GM23338 (cell line): ENCODE data around the gene DYRK3.

ENCODE experiments used
- CREB1 ChIP-seq: fragments of 250-450 bp; sonication (Bioruptor Pico); IDR thresholded peaks from 2 replicates; pipeline ENCODE4 v1.5.0; 2020; ENCODE audit warnings: low read depth, mild to moderate bottlenecking, moderate library complexity
- EZH2 ChIP-seq: fragments of 200-600 bp; sonication (generic); IDR thresholded peaks from one replicate; pipeline ENCODE4 v1.8.0; 2017; ENCODE audit warnings: antibody characterized with exemption, mild to moderate bottlenecking, low read depth; ENCODE audit not compliant: unreplicated experiment
- EZH2phosphoT487 ChIP-seq: fragments of 200-600 bp; sonication (generic); IDR thresholded peaks from one replicate; pipeline ENCODE4 v1.8.1; 2018; ENCODE audit warnings: antibody characterized with exemption; ENCODE audit not compliant: unreplicated experiment
- JUNB ChIP-seq: IDR thresholded peaks from one replicate; pipeline ENCODE4 v1.6.1; 2016; ENCODE audit warnings: antibody characterized with exemption; ENCODE audit not compliant: unreplicated experiment
- POLR2AphosphoS5 ChIP-seq: IDR thresholded peaks from 2 replicates; pipeline ENCODE4 v1.6.1; 2016; ENCODE audit warnings: antibody characterized with exemption, low read depth
- STAT1 ChIP-seq: IDR thresholded peaks from one replicate; pipeline ENCODE4 v1.6.1; 2016; ENCODE audit warnings: antibody characterized with exemption; ENCODE audit not compliant: unreplicated experiment
- ZNF114 ChIP-seq: fragments of 250-450 bp; sonication (Bioruptor Pico); IDR thresholded peaks from 2 replicates; pipeline ENCODE4 v1.5.0; 2020; ENCODE audit warnings: mild to moderate bottlenecking, moderate library complexity
- ZNF331 ChIP-seq: fragments of 250-450 bp; sonication (Bioruptor Pico); IDR thresholded peaks from 2 replicates; pipeline ENCODE4 v1.5.0; 2020; ENCODE audit warnings: low read depth, mild to moderate bottlenecking, moderate library complexity
- TF ChIP-seq, protein P1 (sequence below): fragments of 250-450 bp; sonication (Bioruptor Pico); IDR thresholded peaks from 2 replicates; pipeline ENCODE4 v1.5.0; 2020; ENCODE audit warnings: mild to moderate bottlenecking, moderate library complexity
- TF ChIP-seq, protein P2 (sequence below), 2 experiments: fragments of 200-600 bp in 1 of 2; sonication (generic) in 1 of 2; conservative IDR thresholded peaks; 2 replicates each; pipeline versions ENCODE4 v1.5.1 to v1.6.1; 2016 to 2017; ENCODE audit warnings: antibody characterized with exemption in 2 of 2, low read depth in 2 of 2, mild to moderate bottlenecking in 2 of 2, moderate library complexity in 1 of 2
- TF ChIP-seq, protein P3 (sequence below): IDR thresholded peaks from one replicate; pipeline ENCODE4 v1.6.1; 2018; ENCODE audit warnings: antibody characterized with exemption; ENCODE audit not compliant: unreplicated experiment
- TF ChIP-seq, protein P4 (sequence below): IDR thresholded peaks from 2 replicates; pipeline ENCODE4 v1.6.1; 2016; ENCODE audit warnings: antibody characterized with exemption

DNA sequence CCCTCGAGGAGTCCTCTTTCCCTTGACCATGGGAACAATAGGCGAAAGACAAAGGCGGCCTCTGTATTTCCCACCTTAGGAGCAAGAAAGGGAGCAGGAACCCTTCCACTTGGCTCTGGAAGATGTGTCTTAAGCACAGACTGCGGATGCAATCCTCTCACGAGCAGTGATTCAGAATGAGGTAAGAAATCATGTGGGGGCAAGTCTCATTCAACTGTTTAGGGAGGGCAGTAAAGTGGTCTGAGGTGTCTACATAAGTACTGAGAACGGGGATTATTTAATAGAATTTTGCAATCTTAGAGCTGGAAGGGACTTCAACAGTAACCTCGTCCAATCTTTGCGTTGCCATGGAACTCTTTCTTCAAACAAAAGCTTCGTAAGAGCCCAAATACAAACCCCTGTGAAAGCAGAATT, 1.6 kb upstream of the DYRK3 start:
- TF ChIP-seq POLR2AphosphoS5 (no peak), EZH2phosphoT487 (no peak), ZNF114 (CRISPR knock-in tag) (no peak), EZH2 (no peak), STAT1 (no peak), ZNF331 (CRISPR knock-in tag) (no peak), CREB1 (CRISPR knock-in tag) (no peak), JUNB (no peak)
- TF ChIP-seq, protein P1, sequence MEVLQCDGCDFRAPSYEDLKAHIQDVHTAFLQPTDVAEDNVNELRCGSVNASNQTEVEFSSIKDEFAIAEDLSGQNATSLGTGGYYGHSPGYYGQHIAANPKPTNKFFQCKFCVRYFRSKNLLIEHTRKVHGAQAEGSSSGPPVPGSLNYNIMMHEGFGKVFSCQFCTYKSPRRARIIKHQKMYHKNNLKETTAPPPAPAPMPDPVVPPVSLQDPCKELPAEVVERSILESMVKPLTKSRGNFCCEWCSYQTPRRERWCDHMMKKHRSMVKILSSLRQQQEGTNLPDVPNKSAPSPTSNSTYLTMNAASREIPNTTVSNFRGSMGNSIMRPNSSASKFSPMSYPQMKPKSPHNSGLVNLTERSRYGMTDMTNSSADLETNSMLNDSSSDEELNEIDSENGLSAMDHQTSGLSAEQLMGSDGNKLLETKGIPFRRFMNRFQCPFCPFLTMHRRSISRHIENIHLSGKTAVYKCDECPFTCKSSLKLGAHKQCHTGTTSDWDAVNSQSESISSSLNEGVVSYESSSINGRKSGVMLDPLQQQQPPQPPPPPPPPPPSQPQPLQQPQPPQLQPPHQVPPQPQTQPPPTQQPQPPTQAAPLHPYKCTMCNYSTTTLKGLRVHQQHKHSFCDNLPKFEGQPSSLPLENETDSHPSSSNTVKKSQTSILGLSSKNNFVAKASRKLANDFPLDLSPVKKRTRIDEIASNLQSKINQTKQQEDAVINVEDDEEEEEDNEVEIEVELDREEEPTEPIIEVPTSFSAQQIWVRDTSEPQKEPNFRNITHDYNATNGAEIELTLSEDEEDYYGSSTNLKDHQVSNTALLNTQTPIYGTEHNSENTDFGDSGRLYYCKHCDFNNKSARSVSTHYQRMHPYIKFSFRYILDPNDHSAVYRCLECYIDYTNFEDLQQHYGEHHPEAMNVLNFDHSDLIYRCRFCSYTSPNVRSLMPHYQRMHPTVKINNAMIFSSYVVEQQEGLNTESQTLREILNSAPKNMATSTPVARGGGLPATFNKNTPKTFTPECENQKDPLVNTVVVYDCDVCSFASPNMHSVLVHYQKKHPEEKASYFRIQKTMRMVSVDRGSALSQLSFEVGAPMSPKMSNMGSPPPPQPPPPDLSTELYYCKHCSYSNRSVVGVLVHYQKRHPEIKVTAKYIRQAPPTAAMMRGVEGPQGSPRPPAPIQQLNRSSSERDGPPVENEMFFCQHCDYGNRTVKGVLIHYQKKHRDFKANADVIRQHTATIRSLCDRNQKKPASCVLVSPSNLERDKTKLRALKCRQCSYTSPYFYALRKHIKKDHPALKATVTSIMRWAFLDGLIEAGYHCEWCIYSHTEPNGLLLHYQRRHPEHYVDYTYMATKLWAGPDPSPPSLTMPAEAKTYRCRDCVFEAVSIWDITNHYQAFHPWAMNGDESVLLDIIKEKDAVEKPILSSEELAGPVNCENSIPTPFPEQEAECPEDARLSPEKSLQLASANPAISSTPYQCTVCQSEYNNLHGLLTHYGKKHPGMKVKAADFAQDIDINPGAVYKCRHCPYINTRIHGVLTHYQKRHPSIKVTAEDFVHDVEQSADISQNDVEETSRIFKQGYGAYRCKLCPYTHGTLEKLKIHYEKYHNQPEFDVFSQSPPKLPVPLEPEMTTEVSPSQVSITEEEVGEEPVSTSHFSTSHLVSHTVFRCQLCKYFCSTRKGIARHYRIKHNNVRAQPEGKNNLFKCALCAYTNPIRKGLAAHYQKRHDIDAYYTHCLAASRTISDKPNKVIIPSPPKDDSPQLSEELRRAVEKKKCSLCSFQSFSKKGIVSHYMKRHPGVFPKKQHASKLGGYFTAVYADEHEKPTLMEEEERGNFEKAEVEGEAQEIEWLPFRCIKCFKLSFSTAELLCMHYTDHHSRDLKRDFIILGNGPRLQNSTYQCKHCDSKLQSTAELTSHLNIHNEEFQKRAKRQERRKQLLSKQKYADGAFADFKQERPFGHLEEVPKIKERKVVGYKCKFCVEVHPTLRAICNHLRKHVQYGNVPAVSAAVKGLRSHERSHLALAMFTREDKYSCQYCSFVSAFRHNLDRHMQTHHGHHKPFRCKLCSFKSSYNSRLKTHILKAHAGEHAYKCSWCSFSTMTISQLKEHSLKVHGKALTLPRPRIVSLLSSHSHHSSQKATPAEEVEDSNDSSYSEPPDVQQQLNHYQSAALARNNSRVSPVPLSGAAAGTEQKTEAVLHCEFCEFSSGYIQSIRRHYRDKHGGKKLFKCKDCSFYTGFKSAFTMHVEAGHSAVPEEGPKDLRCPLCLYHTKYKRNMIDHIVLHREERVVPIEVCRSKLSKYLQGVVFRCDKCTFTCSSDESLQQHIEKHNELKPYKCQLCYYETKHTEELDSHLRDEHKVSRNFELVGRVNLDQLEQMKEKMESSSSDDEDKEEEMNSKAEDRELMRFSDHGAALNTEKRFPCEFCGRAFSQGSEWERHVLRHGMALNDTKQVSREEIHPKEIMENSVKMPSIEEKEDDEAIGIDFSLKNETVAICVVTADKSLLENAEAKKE (CRISPR knock-in tag), result no peak
- TF ChIP-seq, protein P2, sequence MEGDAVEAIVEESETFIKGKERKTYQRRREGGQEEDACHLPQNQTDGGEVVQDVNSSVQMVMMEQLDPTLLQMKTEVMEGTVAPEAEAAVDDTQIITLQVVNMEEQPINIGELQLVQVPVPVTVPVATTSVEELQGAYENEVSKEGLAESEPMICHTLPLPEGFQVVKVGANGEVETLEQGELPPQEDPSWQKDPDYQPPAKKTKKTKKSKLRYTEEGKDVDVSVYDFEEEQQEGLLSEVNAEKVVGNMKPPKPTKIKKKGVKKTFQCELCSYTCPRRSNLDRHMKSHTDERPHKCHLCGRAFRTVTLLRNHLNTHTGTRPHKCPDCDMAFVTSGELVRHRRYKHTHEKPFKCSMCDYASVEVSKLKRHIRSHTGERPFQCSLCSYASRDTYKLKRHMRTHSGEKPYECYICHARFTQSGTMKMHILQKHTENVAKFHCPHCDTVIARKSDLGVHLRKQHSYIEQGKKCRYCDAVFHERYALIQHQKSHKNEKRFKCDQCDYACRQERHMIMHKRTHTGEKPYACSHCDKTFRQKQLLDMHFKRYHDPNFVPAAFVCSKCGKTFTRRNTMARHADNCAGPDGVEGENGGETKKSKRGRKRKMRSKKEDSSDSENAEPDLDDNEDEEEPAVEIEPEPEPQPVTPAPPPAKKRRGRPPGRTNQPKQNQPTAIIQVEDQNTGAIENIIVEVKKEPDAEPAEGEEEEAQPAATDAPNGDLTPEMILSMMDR (conservative IDR thresholded peaks at IDR 0.05; ENCODE audit: low read depth in 2 of 2), result no peak
- TF ChIP-seq, protein P3, sequence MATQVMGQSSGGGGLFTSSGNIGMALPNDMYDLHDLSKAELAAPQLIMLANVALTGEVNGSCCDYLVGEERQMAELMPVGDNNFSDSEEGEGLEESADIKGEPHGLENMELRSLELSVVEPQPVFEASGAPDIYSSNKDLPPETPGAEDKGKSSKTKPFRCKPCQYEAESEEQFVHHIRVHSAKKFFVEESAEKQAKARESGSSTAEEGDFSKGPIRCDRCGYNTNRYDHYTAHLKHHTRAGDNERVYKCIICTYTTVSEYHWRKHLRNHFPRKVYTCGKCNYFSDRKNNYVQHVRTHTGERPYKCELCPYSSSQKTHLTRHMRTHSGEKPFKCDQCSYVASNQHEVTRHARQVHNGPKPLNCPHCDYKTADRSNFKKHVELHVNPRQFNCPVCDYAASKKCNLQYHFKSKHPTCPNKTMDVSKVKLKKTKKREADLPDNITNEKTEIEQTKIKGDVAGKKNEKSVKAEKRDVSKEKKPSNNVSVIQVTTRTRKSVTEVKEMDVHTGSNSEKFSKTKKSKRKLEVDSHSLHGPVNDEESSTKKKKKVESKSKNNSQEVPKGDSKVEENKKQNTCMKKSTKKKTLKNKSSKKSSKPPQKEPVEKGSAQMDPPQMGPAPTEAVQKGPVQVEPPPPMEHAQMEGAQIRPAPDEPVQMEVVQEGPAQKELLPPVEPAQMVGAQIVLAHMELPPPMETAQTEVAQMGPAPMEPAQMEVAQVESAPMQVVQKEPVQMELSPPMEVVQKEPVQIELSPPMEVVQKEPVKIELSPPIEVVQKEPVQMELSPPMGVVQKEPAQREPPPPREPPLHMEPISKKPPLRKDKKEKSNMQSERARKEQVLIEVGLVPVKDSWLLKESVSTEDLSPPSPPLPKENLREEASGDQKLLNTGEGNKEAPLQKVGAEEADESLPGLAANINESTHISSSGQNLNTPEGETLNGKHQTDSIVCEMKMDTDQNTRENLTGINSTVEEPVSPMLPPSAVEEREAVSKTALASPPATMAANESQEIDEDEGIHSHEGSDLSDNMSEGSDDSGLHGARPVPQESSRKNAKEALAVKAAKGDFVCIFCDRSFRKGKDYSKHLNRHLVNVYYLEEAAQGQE, result no peak
- TF ChIP-seq, protein P4, sequence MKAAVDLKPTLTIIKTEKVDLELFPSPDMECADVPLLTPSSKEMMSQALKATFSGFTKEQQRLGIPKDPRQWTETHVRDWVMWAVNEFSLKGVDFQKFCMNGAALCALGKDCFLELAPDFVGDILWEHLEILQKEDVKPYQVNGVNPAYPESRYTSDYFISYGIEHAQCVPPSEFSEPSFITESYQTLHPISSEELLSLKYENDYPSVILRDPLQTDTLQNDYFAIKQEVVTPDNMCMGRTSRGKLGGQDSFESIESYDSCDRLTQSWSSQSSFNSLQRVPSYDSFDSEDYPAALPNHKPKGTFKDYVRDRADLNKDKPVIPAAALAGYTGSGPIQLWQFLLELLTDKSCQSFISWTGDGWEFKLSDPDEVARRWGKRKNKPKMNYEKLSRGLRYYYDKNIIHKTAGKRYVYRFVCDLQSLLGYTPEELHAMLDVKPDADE, result no peak
